K562 (cell line): ENCODE measurements around the gene FBL. TPM values are rescaled to one million over a fixed set of nuclear protein-coding genes. Genes with fewer than 3 reads are reported as not detected.

Source experiments
- ATAC-seq: fragments of 200-7000 bp; cut with Tn5 transposase; 3 replicates; pipeline ENCODE4 v1.9.1; 2020; ENCODE audit warnings: moderate library complexity
- BruUV-seq: library from RNA; stranded (reverse); fragments of 400-500 nt; replicated peaks from 2 replicates; lab custom pipeline; 2021; lab: Mats Ljungman, UMichigan
- CTCF ChIA-PET: fragments of 300-600 bp; formaldehyde crosslinking; extraction: SDS; loops from one replicate; lab custom pipeline; 2021; ENCODE audit warnings: low intra/inter-chr PET ratio; lab: Yijun Ruan, JAX
- POLR2A ChIA-PET: fragments of 300-600, 350-650 bp; sonication (Branson Sonifier 250); formaldehyde crosslinking; extraction: SDS; loops from one replicate; lab custom pipeline; 2021; ENCODE audit warnings: antibody characterized with exemption, inconsistent platforms; lab: Yijun Ruan, JAX
- DNase-seq, 4 experiments: peaks; one replicate each; pipeline versions ENCODE4 v3.0.0 to v3.0.0-alpha.2; 2011 to 2018; ENCODE audit warnings: low spot score in 3 of 4, mixed read lengths in 3 of 4; ENCODE audit errors: extremely low read depth in 1 of 4
- FAIRE-seq: peaks from 2 replicates; lab custom pipeline; 2011; peaks lifted over from hg19 to GRCh38; lab: Jason Lieb, UNC
- H2AFZ ChIP-seq: 2 replicates; pipeline ENCODE4 v1.6.0; 2011; ENCODE audit warnings: low read depth, low read length, control low read depth, inconsistent platforms
- H3K27ac ChIP-seq: fragments of 200-600 bp; 3 replicates; pipeline ENCODE4 v1.8.0; 2011; ENCODE audit warnings: low read depth, mild to moderate bottlenecking, control low read depth, inconsistent platforms, low read length, moderate library complexity, mixed read lengths; ENCODE audit errors: extremely low read depth
- H3K27me3 ChIP-seq, 2 experiments: fragments of 300-600 bp in 1 of 2; 2 replicates in 1 of 2; 3 replicates in 1 of 2; pipeline versions ENCODE4 v1.6.0 to v1.8.0; 2011; ENCODE audit warnings: inconsistent platforms in 2 of 2, low read length in 2 of 2, mild to moderate bottlenecking in 1 of 2, mixed read lengths in 1 of 2, moderate library complexity in 1 of 2; ENCODE audit not compliant: control insufficient read depth in 2 of 2, insufficient read depth in 2 of 2
- H3K36me3 ChIP-seq: fragments of 300-600 bp; 3 replicates; pipeline ENCODE4 v1.8.0; 2011; ENCODE audit warnings: mild to moderate bottlenecking, low read length, inconsistent platforms; ENCODE audit not compliant: control insufficient read depth, insufficient read depth
- H3K4me1 ChIP-seq, 2 experiments: fragments of 200-600 bp in 1 of 2; replicated peaks in 1 of 2; 2 replicates in 1 of 2; 3 replicates in 1 of 2; pipeline versions ENCODE4 v1.5.1 to v1.8.0; 2011; ENCODE audit warnings: inconsistent platforms in 2 of 2, low read length in 2 of 2, mild to moderate bottlenecking in 1 of 2, mixed read lengths in 1 of 2, moderate library complexity in 1 of 2; ENCODE audit not compliant: control insufficient read depth in 2 of 2, insufficient read depth in 2 of 2
- H3K4me2 ChIP-seq: 2 replicates; pipeline ENCODE4 v1.6.1; 2011; ENCODE audit warnings: low read length, control low read depth, inconsistent platforms, mixed read lengths; ENCODE audit not compliant: insufficient read depth
- H3K4me3 ChIP-seq: fragments of 200-600 bp; sonication (generic), shearing (Covaris generic); 2 replicates; pipeline ENCODE4 v1.5.1; 2016; ENCODE audit warnings: control low read depth, inconsistent platforms
- H3K79me2 ChIP-seq: fragments of 200-600 bp; 3 replicates; pipeline ENCODE4 v1.8.0; 2011; ENCODE audit warnings: low read length, inconsistent platforms; ENCODE audit not compliant: control insufficient read depth, insufficient read depth
- H3K9ac ChIP-seq, 2 experiments: 2 replicates each; pipeline versions ENCODE4 v1.6.0 to v1.6.1; 2011; ENCODE audit warnings: low read depth in 2 of 2, low read length in 2 of 2, control low read depth in 1 of 2, inconsistent platforms in 1 of 2, mild to moderate bottlenecking in 1 of 2, mixed read lengths in 1 of 2; ENCODE audit not compliant: insufficient read depth in 1 of 2
- H3K9me1 ChIP-seq: one replicate; pipeline ENCODE4 v1.6.0; 2011; ENCODE audit warnings: inconsistent platforms, mild to moderate bottlenecking, low read length, moderate library complexity; ENCODE audit not compliant: control insufficient read depth, insufficient read depth
- H3K9me3 ChIP-seq: replicated peaks from 2 replicates; pipeline ENCODE4 v1.5.1; 2011; ENCODE audit warnings: low read depth, low read length, inconsistent platforms; ENCODE audit not compliant: control insufficient read depth, insufficient read depth
- H4K20me1 ChIP-seq: replicated peaks from 2 replicates; pipeline ENCODE4 v1.6.1; 2011; ENCODE audit warnings: low read length, inconsistent platforms, mixed read lengths; ENCODE audit not compliant: control insufficient read depth, insufficient read depth
- CBFA2T3 ChIP-seq: fragments of 450-650 bp; IDR thresholded peaks from 2 replicates; pipeline ENCODE4 v1.6.1; 2017
- CBX8 ChIP-seq: fragments of 200-600 bp; sonication (generic); IDR thresholded peaks from 2 replicates; pipeline ENCODE4 v1.6.1; 2012; ENCODE audit warnings: borderline replicate concordance, mixed run types, low read depth, mild to moderate bottlenecking, moderate library complexity, mixed read lengths, low read length, control low read depth, inconsistent platforms; ENCODE audit not compliant: poor library complexity, severe bottlenecking; ENCODE audit errors: extremely low read depth
- EGR1 ChIP-seq: fragments of 450-650 bp; conservative IDR thresholded peaks from 2 replicates; pipeline ENCODE4 v1.6.1; 2017; ENCODE audit warnings: mild to moderate bottlenecking
- EP300 ChIP-seq: IDR thresholded peaks from 2 replicates; pipeline ENCODE4 v1.6.1; 2012; ENCODE audit warnings: low read length, improper control_type of control experiment
- MTF1 ChIP-seq: fragments of 250-450 bp; sonication (Bioruptor Pico); IDR thresholded peaks from 2 replicates; pipeline ENCODE4 v1.9.0; 2021; ENCODE audit warnings: moderate library complexity, mild to moderate bottlenecking, inconsistent platforms, borderline replicate concordance
- PPARD ChIP-seq: fragments of 250-450 bp; sonication (Bioruptor Pico); IDR thresholded peaks from 2 replicates; pipeline ENCODE4 v1.8.0; 2022; ENCODE audit warnings: inconsistent platforms, mild to moderate bottlenecking, moderate library complexity
- SAP30 ChIP-seq: fragments of 200-600 bp; sonication (generic); IDR thresholded peaks from 2 replicates; pipeline ENCODE4 v1.6.1; 2012; ENCODE audit warnings: borderline replicate concordance, low read depth, mild to moderate bottlenecking, moderate library complexity, low read length, control low read depth, inconsistent platforms; ENCODE audit not compliant: insufficient read depth, poor library complexity, severe bottlenecking
- ZNF224 ChIP-seq: sonication (generic); formaldehyde crosslinking; IDR thresholded peaks from 2 replicates; pipeline ENCODE4 v1.8.0; 2022; ENCODE audit warnings: mild to moderate bottlenecking, missing genetic modification reagents
- ZNF263 ChIP-seq: sonication (generic); formaldehyde crosslinking; IDR thresholded peaks from 2 replicates; pipeline ENCODE4 v1.8.0; 2022; ENCODE audit warnings: mild to moderate bottlenecking, missing genetic modification reagents, borderline replicate concordance
- WGBS: fragments of 100-300 bp; shearing (Covaris generic); methylation state at CpG from one replicate; pipeline ENCODE4 v1.1.6; 2016; ENCODE audit warnings: low coverage, mixed read lengths; ENCODE audit not compliant: insufficient coverage; ENCODE audit errors: missing lambda C conversion rate; 5-methylcytosine and 5-hydroxymethylcytosine counted together
- in situ Hi-C: fragments of 300-500 bp; cut with MboI; formaldehyde crosslinking; loops from 4 replicates; pipeline ENCODE4 v1.15.0; 2018; ENCODE audit warnings: inconsistent platforms, mixed read lengths
- intact Hi-C: fragments of 100-400 bp; cut with micrococcal nuclease; formaldehyde crosslinking; loops from 2 replicates; pipeline ENCODE4 v1.14.2; 2022
- polyA plus RNA-seq, 8 experiments: library from polyadenylated mRNA; depleted of rRNA in 4 of 8; stranded (reverse) in 5 of 8; unstranded in 3 of 8; fragments of >200 nt; fragmentation: Nextera tagmentation in 2 of 8; fragmentation: Illumina TruSeq in 1 of 8; extraction: Ambion mirVana in 2 of 8; extraction: Trizol in 1 of 8; gene quantifications; 2 replicates each; pipeline versions ENCODE4 v1.2.1 to v1.2.3, GENCODE V29; 2011 to 2014; ENCODE audit warnings: inconsistent platforms in 1 of 8, missing spikeins in 1 of 8
- total RNA-seq, 7 experiments: library from RNA; depleted of rRNA in 6 of 7; stranded (reverse); fragments of >200 nt in 6 of 7; fragmentation: Illumina TruSeq in 2 of 7; extraction: Trizol in 2 of 7; gene quantifications; 2 replicates each; pipeline versions ENCODE4 v1.2.1 to v1.2.3, GENCODE V29; 2011 to 2021; ENCODE audit warnings: low replicate concordance in 1 of 7
- TF ChIP-seq, protein P1 (sequence below): sonication (generic); formaldehyde crosslinking; IDR thresholded peaks from 2 replicates; pipeline ENCODE4 v1.8.0; 2022; ENCODE audit warnings: mild to moderate bottlenecking, missing genetic modification reagents
- TF ChIP-seq, protein P2 (sequence below): fragments of 200-800 bp; sonication (Bioruptor generic); IDR thresholded peaks from 2 replicates; pipeline ENCODE4 v1.6.1; 2016; ENCODE audit warnings: missing genetic modification characterization, missing compliant biosample characterization

The FBL gene
- total and polyA plus RNA-seq, 9 of the 15 experiments (the other 6 are each of a cell fraction or from before 2014, with no cell fraction given): 201 to 1,696 (median 696) TPM

DNA sequence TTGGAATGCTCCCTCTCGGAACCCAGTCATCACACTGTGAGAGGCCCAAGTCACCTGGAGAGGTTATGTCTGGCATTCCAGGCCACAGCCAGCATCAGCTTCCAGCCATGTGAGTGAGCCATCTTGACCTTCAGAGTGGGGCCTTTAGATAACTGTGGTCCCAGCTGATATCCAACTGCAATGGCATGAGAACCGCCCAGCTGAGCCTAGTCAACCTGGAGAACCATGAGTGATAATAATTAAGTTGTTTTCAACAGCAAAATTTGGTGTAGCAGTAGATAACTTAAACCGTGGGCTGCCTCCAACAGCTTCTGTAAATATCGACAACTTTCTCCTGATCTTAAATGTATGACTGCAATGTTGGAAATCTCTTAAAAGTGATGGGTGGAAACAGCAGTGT is 36.8 kb downstream of the FBL start:
- Histone ChIP-seq H3K9me1 (no peaks in the 10 kb centered on the region), H3K4me2 (no peak overlapping the region), H3K36me3 (no peaks in the 10 kb centered on the region), H3K4me3 (no peak overlapping the region)
- POLR2A ChIA-PET: interaction anchor here (0.7 to 1.2 kb wide), 2 partner anchors 30 to 248 kb away, joined by 3 read pairs; no protein-coding TSS in a partner anchor
- no peak for FAIRE-seq
- TF ChIP-seq EP300: no peak
- TF ChIP-seq SAP30: no peak
- TF ChIP-seq MTF1 (CRISPR knock-in tag): no peak
- no peak for TF ChIP-seq CBFA2T3
- no peak for TF ChIP-seq EGR1
- no peak for TF ChIP-seq PPARD (CRISPR knock-in tag)
- TF ChIP-seq, protein P1, sequence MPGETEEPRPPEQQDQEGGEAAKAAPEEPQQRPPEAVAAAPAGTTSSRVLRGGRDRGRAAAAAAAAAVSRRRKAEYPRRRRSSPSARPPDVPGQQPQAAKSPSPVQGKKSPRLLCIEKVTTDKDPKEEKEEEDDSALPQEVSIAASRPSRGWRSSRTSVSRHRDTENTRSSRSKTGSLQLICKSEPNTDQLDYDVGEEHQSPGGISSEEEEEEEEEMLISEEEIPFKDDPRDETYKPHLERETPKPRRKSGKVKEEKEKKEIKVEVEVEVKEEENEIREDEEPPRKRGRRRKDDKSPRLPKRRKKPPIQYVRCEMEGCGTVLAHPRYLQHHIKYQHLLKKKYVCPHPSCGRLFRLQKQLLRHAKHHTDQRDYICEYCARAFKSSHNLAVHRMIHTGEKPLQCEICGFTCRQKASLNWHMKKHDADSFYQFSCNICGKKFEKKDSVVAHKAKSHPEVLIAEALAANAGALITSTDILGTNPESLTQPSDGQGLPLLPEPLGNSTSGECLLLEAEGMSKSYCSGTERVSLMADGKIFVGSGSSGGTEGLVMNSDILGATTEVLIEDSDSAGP (CRISPR knock-in tag): no peak
- no peak for TF ChIP-seq ZNF263 (CRISPR knock-in tag)
- TF ChIP-seq, protein P2, sequence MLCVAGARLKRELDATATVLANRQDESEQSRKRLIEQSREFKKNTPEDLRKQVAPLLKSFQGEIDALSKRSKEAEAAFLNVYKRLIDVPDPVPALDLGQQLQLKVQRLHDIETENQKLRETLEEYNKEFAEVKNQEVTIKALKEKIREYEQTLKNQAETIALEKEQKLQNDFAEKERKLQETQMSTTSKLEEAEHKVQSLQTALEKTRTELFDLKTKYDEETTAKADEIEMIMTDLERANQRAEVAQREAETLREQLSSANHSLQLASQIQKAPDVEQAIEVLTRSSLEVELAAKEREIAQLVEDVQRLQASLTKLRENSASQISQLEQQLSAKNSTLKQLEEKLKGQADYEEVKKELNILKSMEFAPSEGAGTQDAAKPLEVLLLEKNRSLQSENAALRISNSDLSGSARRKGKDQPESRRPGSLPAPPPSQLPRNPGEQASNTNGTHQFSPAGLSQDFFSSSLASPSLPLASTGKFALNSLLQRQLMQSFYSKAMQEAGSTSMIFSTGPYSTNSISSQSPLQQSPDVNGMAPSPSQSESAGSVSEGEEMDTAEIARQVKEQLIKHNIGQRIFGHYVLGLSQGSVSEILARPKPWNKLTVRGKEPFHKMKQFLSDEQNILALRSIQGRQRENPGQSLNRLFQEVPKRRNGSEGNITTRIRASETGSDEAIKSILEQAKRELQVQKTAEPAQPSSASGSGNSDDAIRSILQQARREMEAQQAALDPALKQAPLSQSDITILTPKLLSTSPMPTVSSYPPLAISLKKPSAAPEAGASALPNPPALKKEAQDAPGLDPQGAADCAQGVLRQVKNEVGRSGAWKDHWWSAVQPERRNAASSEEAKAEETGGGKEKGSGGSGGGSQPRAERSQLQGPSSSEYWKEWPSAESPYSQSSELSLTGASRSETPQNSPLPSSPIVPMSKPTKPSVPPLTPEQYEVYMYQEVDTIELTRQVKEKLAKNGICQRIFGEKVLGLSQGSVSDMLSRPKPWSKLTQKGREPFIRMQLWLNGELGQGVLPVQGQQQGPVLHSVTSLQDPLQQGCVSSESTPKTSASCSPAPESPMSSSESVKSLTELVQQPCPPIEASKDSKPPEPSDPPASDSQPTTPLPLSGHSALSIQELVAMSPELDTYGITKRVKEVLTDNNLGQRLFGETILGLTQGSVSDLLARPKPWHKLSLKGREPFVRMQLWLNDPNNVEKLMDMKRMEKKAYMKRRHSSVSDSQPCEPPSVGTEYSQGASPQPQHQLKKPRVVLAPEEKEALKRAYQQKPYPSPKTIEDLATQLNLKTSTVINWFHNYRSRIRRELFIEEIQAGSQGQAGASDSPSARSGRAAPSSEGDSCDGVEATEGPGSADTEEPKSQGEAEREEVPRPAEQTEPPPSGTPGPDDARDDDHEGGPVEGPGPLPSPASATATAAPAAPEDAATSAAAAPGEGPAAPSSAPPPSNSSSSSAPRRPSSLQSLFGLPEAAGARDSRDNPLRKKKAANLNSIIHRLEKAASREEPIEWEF (CRISPR knock-in tag): no peak
- no peak for TF ChIP-seq ZNF224 (CRISPR knock-in tag)
- no peak for TF ChIP-seq CBX8
- TF ChIP-seq, all 486 proteins: peak for 0
- DNase-seq (no peak), ATAC-seq (no peak)
- peaks cover 7 to 38% of the 10 kb centered on the region in 2 experiments; a peak in 2 of 5 replicates for H3K27me3 ChIP-seq
- in situ Hi-C loops: no loop called here
- no peaks in the 10 kb centered on the region for H3K79me2 ChIP-seq
- H4K20me1 ChIP-seq: no peaks in the 10 kb centered on the region
- H3K9me3 ChIP-seq: no peaks in the 10 kb centered on the region
- BruUV-seq: no TSS peak
- H3K27ac ChIP-seq: no peak overlapping the region
- WGBS: 14% methylated on average over 4 of the region's 4 CpGs
- no peak overlapping the region for H3K9ac ChIP-seq
- no peak overlapping the region for H2AFZ ChIP-seq
- intact Hi-C loops: no loop called here
- CTCF ChIA-PET: no interaction called here
- no peaks in the 10 kb centered on the region for H3K4me1 ChIP-seq
